K562 (cell line): Measurements from ENCODE around the gene SYN1. TPM values are rescaled to one million over a fixed set of nuclear protein-coding genes. Genes with fewer than 3 reads are reported as not detected.

ENCODE experiments used
- ATAC-seq: fragments of 200-7000 bp; cut with Tn5 transposase; 3 replicates; pipeline ENCODE4 v1.9.1; 2020; ENCODE audit warnings: moderate library complexity
- BruUV-seq: library from RNA; stranded (reverse); fragments of 400-500 nt; replicated peaks from 2 replicates; lab custom pipeline; 2021; lab: Mats Ljungman, UMichigan
- CTCF ChIA-PET: fragments of 300-600 bp; formaldehyde crosslinking; extraction: SDS; loops from one replicate; lab custom pipeline; 2021; ENCODE audit warnings: low intra/inter-chr PET ratio; lab: Yijun Ruan, JAX
- POLR2A ChIA-PET: fragments of 300-600, 350-650 bp; sonication (Branson Sonifier 250); formaldehyde crosslinking; extraction: SDS; loops from one replicate; lab custom pipeline; 2021; ENCODE audit warnings: antibody characterized with exemption, inconsistent platforms; lab: Yijun Ruan, JAX
- DNase-seq, 4 experiments: peaks; one replicate each; pipeline versions ENCODE4 v3.0.0 to v3.0.0-alpha.2; 2011 to 2018; ENCODE audit warnings: low spot score in 3 of 4, mixed read lengths in 3 of 4; ENCODE audit errors: extremely low read depth in 1 of 4
- FAIRE-seq: peaks from 2 replicates; lab custom pipeline; 2011; peaks lifted over from hg19 to GRCh38; lab: Jason Lieb, UNC
- H2AFZ ChIP-seq: 2 replicates; pipeline ENCODE4 v1.6.0; 2011; ENCODE audit warnings: low read depth, low read length, control low read depth, inconsistent platforms
- H3K27ac ChIP-seq: fragments of 200-600 bp; 3 replicates; pipeline ENCODE4 v1.8.0; 2011; ENCODE audit warnings: low read depth, mild to moderate bottlenecking, control low read depth, inconsistent platforms, low read length, moderate library complexity, mixed read lengths; ENCODE audit errors: extremely low read depth
- H3K27me3 ChIP-seq, 2 experiments: fragments of 300-600 bp in 1 of 2; 2 replicates in 1 of 2; 3 replicates in 1 of 2; pipeline versions ENCODE4 v1.6.0 to v1.8.0; 2011; ENCODE audit warnings: inconsistent platforms in 2 of 2, low read length in 2 of 2, mild to moderate bottlenecking in 1 of 2, mixed read lengths in 1 of 2, moderate library complexity in 1 of 2; ENCODE audit not compliant: control insufficient read depth in 2 of 2, insufficient read depth in 2 of 2
- H3K36me3 ChIP-seq: fragments of 300-600 bp; 3 replicates; pipeline ENCODE4 v1.8.0; 2011; ENCODE audit warnings: mild to moderate bottlenecking, low read length, inconsistent platforms; ENCODE audit not compliant: control insufficient read depth, insufficient read depth
- H3K4me1 ChIP-seq, 2 experiments: fragments of 200-600 bp in 1 of 2; replicated peaks in 1 of 2; 2 replicates in 1 of 2; 3 replicates in 1 of 2; pipeline versions ENCODE4 v1.5.1 to v1.8.0; 2011; ENCODE audit warnings: inconsistent platforms in 2 of 2, low read length in 2 of 2, mild to moderate bottlenecking in 1 of 2, mixed read lengths in 1 of 2, moderate library complexity in 1 of 2; ENCODE audit not compliant: control insufficient read depth in 2 of 2, insufficient read depth in 2 of 2
- H3K4me2 ChIP-seq: 2 replicates; pipeline ENCODE4 v1.6.1; 2011; ENCODE audit warnings: low read length, control low read depth, inconsistent platforms, mixed read lengths; ENCODE audit not compliant: insufficient read depth
- H3K4me3 ChIP-seq: fragments of 200-600 bp; sonication (generic), shearing (Covaris generic); 2 replicates; pipeline ENCODE4 v1.5.1; 2016; ENCODE audit warnings: control low read depth, inconsistent platforms
- H3K79me2 ChIP-seq: fragments of 200-600 bp; 3 replicates; pipeline ENCODE4 v1.8.0; 2011; ENCODE audit warnings: low read length, inconsistent platforms; ENCODE audit not compliant: control insufficient read depth, insufficient read depth
- H3K9ac ChIP-seq, 2 experiments: 2 replicates each; pipeline versions ENCODE4 v1.6.0 to v1.6.1; 2011; ENCODE audit warnings: low read depth in 2 of 2, low read length in 2 of 2, control low read depth in 1 of 2, inconsistent platforms in 1 of 2, mild to moderate bottlenecking in 1 of 2, mixed read lengths in 1 of 2; ENCODE audit not compliant: insufficient read depth in 1 of 2
- H3K9me1 ChIP-seq: one replicate; pipeline ENCODE4 v1.6.0; 2011; ENCODE audit warnings: inconsistent platforms, mild to moderate bottlenecking, low read length, moderate library complexity; ENCODE audit not compliant: control insufficient read depth, insufficient read depth
- H3K9me3 ChIP-seq: replicated peaks from 2 replicates; pipeline ENCODE4 v1.5.1; 2011; ENCODE audit warnings: low read depth, low read length, inconsistent platforms; ENCODE audit not compliant: control insufficient read depth, insufficient read depth
- H4K20me1 ChIP-seq: replicated peaks from 2 replicates; pipeline ENCODE4 v1.6.1; 2011; ENCODE audit warnings: low read length, inconsistent platforms, mixed read lengths; ENCODE audit not compliant: control insufficient read depth, insufficient read depth
- CBX3 ChIP-seq, 2 experiments: IDR thresholded peaks; 1 replicate in 1 of 2; 2 replicates in 1 of 2; pipeline ENCODE4 v1.6.1; 2012; ENCODE audit warnings: inconsistent platforms in 2 of 2, low read length in 2 of 2, borderline replicate concordance in 1 of 2, control low read depth in 1 of 2
- HEY1 ChIP-seq: fragments of 250-450 bp; sonication (Bioruptor Pico); IDR thresholded peaks from 2 replicates; pipeline ENCODE4 v1.5.0; 2020; ENCODE audit warnings: mild to moderate bottlenecking, moderate library complexity, borderline replicate concordance
- MCM7 ChIP-seq, 2 experiments: fragments of 450-650 bp; IDR thresholded peaks; 2 replicates each; pipeline ENCODE4 v1.6.1; 2016 to 2018
- MEIS2 ChIP-seq: fragments of 450-650 bp; IDR thresholded peaks from 2 replicates; pipeline ENCODE4 v1.6.1; 2014; ENCODE audit warnings: mild to moderate bottlenecking; ENCODE audit not compliant: partially characterized antibody
- MIER1 ChIP-seq: fragments of 450-650 bp; IDR thresholded peaks from 2 replicates; pipeline ENCODE4 v1.6.1; 2016; ENCODE audit warnings: antibody characterized with exemption, mild to moderate bottlenecking, low read depth
- MYC ChIP-seq, 2 experiments: fragments of 250-450 bp in 1 of 2; sonication (Bioruptor Pico) in 1 of 2; IDR thresholded peaks; 2 replicates each; pipeline versions ENCODE4 v1.5.1 to v1.6.1; 2012 to 2021; ENCODE audit warnings: low read depth in 2 of 2, borderline replicate concordance in 1 of 2, improper control_type of control experiment in 1 of 2, low read length in 1 of 2, mild to moderate bottlenecking in 1 of 2, moderate library complexity in 1 of 2
- RFX7 ChIP-seq: fragments of 250-450 bp; sonication (Bioruptor Pico); IDR thresholded peaks from 2 replicates; pipeline ENCODE4 v1.5.1; 2021; ENCODE audit warnings: mild to moderate bottlenecking
- SMARCA4 ChIP-seq: fragments of 450-650 bp; IDR thresholded peaks from 2 replicates; pipeline ENCODE4 v1.6.1; 2016
- TAF7 ChIP-seq: fragments of 450-650 bp; IDR thresholded peaks from 2 replicates; pipeline ENCODE4 v1.6.1; 2016; ENCODE audit warnings: missing genetic modification characterization, missing compliant biosample characterization
- ZNF354B ChIP-seq: fragments of 250-450 bp; sonication (Bioruptor Pico); IDR thresholded peaks from 2 replicates; pipeline ENCODE4 v1.4.0; 2020
- ZSCAN32 ChIP-seq: fragments of 450-650 bp; formaldehyde crosslinking; IDR thresholded peaks from 2 replicates; pipeline ENCODE4 v1.4.0; 2020; ENCODE audit warnings: mild to moderate bottlenecking, moderate library complexity
- WGBS: fragments of 100-300 bp; shearing (Covaris generic); methylation state at CpG from one replicate; pipeline ENCODE4 v1.1.6; 2016; ENCODE audit warnings: low coverage, mixed read lengths; ENCODE audit not compliant: insufficient coverage; ENCODE audit errors: missing lambda C conversion rate; 5-methylcytosine and 5-hydroxymethylcytosine counted together
- in situ Hi-C: fragments of 300-500 bp; cut with MboI; formaldehyde crosslinking; loops from 4 replicates; pipeline ENCODE4 v1.15.0; 2018; ENCODE audit warnings: inconsistent platforms, mixed read lengths
- intact Hi-C: fragments of 100-400 bp; cut with micrococcal nuclease; formaldehyde crosslinking; loops from 2 replicates; pipeline ENCODE4 v1.14.2; 2022
- polyA plus RNA-seq, 8 experiments: library from polyadenylated mRNA; depleted of rRNA in 4 of 8; stranded (reverse) in 5 of 8; unstranded in 3 of 8; fragments of >200 nt; fragmentation: Nextera tagmentation in 2 of 8; fragmentation: Illumina TruSeq in 1 of 8; extraction: Ambion mirVana in 2 of 8; extraction: Trizol in 1 of 8; gene quantifications; 2 replicates each; pipeline versions ENCODE4 v1.2.1 to v1.2.3, GENCODE V29; 2011 to 2014; ENCODE audit warnings: inconsistent platforms in 1 of 8, missing spikeins in 1 of 8
- total RNA-seq, 7 experiments: library from RNA; depleted of rRNA in 6 of 7; stranded (reverse); fragments of >200 nt in 6 of 7; fragmentation: Illumina TruSeq in 2 of 7; extraction: Trizol in 2 of 7; gene quantifications; 2 replicates each; pipeline versions ENCODE4 v1.2.1 to v1.2.3, GENCODE V29; 2011 to 2021; ENCODE audit warnings: low replicate concordance in 1 of 7
- TF ChIP-seq, protein P1 (sequence below): fragments of 250-450 bp; sonication (Bioruptor Pico); IDR thresholded peaks from 2 replicates; pipeline ENCODE4 v1.4.0; 2020; ENCODE audit warnings: mild to moderate bottlenecking, moderate library complexity, borderline replicate concordance
- TF ChIP-seq, protein P2 (sequence below): sonication (generic); formaldehyde crosslinking; IDR thresholded peaks from 2 replicates; pipeline ENCODE4 v1.8.1; 2023; ENCODE audit warnings: mild to moderate bottlenecking, missing genetic modification reagents, moderate library complexity
- TF ChIP-seq, protein P3 (sequence below): fragments of 200-800 bp; sonication (Bioruptor generic); IDR thresholded peaks from 2 replicates; pipeline ENCODE4 v1.6.1; 2016; ENCODE audit warnings: missing genetic modification characterization, missing compliant biosample characterization

SYN1 gene
- total and polyA plus RNA-seq, 9 of the 15 experiments (the other 6 are each of a cell fraction or from before 2014, with no cell fraction given): 0.01 to 0.28 (median 0.18) TPM; not detected in 2

DNA sequence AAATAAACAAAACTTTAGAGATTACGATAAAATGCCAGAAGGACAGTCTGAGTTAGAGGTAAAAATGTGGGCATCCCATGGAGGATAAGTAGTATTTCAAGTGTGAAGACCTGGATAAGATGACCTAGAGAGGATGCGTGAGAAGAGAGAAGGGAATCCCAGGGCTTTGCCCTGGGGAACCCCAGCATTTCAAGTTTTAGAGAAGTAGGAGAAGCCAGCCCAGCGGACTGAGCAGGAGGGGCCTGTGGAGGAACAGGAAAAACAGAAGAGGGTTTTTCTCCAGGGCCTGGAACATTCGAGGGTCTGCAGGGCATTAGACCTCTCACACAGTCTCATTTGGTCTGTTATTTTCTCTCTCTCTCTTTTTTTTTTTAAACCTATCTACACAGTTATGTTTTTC is 13.0 kb upstream of the SYN1 start:
- Histone ChIP-seq H4K20me1 (no peaks in the 10 kb centered on the region; the same call in 1 of the 2 replicates), H3K4me3 (no peak overlapping the region), H3K36me3 (peaks cover 27% of the 10 kb centered on the region; the same call in 1 of the 3 replicates), H3K4me2 (no peak overlapping the region), H3K79me2 (no peaks in the 10 kb centered on the region), H2AFZ (no peak overlapping the region), H3K9me3 (no peaks in the 10 kb centered on the region), H3K4me1 (peaks cover 11% of the 10 kb centered on the region in 2 experiments), H3K27me3 (no peaks in the 10 kb centered on the region), H3K27ac (no peak overlapping the region), H3K9ac (no peak overlapping the region), H3K9me1 (no peaks in the 10 kb centered on the region)
- in situ Hi-C loops: no loop called here
- ChIA-PET CTCF (no interaction called here), POLR2A (no interaction called here)
- DNase-seq (no peak), ATAC-seq (no peak), FAIRE-seq (no peak)
- TF ChIP-seq SMARCA4: no peak
- TF ChIP-seq ZNF354B (CRISPR knock-in tag): no peak
- TF ChIP-seq, protein P1, sequence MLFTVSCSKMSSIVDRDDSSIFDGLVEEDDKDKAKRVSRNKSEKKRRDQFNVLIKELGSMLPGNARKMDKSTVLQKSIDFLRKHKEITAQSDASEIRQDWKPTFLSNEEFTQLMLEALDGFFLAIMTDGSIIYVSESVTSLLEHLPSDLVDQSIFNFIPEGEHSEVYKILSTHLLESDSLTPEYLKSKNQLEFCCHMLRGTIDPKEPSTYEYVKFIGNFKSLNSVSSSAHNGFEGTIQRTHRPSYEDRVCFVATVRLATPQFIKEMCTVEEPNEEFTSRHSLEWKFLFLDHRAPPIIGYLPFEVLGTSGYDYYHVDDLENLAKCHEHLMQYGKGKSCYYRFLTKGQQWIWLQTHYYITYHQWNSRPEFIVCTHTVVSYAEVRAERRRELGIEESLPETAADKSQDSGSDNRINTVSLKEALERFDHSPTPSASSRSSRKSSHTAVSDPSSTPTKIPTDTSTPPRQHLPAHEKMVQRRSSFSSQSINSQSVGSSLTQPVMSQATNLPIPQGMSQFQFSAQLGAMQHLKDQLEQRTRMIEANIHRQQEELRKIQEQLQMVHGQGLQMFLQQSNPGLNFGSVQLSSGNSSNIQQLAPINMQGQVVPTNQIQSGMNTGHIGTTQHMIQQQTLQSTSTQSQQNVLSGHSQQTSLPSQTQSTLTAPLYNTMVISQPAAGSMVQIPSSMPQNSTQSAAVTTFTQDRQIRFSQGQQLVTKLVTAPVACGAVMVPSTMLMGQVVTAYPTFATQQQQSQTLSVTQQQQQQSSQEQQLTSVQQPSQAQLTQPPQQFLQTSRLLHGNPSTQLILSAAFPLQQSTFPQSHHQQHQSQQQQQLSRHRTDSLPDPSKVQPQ (CRISPR knock-in tag): no peak
- TF ChIP-seq TAF7 (tag): no peak
- TF ChIP-seq MIER1: no peak
- no peak for TF ChIP-seq ZSCAN32 (CRISPR knock-in tag)
- TF ChIP-seq HEY1: no peak
- TF ChIP-seq CBX3 (IDR thresholded peaks at IDR 0.05; ENCODE audit: borderline replicate concordance in 1 of 2, low read length in 2 of 2): no peak
- no peak for TF ChIP-seq MCM7 (IDR thresholded peaks at IDR 0.05)
- TF ChIP-seq RFX7 (CRISPR knock-in tag): no peak
- TF ChIP-seq MEIS2: no peak
- no peak for TF ChIP-seq MYC (IDR thresholded peaks at IDR 0.05; ENCODE audit: low read depth, low read length)
- no peak for TF ChIP-seq MYC (CRISPR knock-in tag; IDR thresholded peaks at IDR 0.05; ENCODE audit: borderline replicate concordance, low read depth)
- TF ChIP-seq, protein P2, sequence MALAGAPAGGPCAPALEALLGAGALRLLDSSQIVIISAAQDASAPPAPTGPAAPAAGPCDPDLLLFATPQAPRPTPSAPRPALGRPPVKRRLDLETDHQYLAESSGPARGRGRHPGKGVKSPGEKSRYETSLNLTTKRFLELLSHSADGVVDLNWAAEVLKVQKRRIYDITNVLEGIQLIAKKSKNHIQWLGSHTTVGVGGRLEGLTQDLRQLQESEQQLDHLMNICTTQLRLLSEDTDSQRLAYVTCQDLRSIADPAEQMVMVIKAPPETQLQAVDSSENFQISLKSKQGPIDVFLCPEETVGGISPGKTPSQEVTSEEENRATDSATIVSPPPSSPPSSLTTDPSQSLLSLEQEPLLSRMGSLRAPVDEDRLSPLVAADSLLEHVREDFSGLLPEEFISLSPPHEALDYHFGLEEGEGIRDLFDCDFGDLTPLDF (CRISPR knock-in tag): no peak
- TF ChIP-seq, protein P3, sequence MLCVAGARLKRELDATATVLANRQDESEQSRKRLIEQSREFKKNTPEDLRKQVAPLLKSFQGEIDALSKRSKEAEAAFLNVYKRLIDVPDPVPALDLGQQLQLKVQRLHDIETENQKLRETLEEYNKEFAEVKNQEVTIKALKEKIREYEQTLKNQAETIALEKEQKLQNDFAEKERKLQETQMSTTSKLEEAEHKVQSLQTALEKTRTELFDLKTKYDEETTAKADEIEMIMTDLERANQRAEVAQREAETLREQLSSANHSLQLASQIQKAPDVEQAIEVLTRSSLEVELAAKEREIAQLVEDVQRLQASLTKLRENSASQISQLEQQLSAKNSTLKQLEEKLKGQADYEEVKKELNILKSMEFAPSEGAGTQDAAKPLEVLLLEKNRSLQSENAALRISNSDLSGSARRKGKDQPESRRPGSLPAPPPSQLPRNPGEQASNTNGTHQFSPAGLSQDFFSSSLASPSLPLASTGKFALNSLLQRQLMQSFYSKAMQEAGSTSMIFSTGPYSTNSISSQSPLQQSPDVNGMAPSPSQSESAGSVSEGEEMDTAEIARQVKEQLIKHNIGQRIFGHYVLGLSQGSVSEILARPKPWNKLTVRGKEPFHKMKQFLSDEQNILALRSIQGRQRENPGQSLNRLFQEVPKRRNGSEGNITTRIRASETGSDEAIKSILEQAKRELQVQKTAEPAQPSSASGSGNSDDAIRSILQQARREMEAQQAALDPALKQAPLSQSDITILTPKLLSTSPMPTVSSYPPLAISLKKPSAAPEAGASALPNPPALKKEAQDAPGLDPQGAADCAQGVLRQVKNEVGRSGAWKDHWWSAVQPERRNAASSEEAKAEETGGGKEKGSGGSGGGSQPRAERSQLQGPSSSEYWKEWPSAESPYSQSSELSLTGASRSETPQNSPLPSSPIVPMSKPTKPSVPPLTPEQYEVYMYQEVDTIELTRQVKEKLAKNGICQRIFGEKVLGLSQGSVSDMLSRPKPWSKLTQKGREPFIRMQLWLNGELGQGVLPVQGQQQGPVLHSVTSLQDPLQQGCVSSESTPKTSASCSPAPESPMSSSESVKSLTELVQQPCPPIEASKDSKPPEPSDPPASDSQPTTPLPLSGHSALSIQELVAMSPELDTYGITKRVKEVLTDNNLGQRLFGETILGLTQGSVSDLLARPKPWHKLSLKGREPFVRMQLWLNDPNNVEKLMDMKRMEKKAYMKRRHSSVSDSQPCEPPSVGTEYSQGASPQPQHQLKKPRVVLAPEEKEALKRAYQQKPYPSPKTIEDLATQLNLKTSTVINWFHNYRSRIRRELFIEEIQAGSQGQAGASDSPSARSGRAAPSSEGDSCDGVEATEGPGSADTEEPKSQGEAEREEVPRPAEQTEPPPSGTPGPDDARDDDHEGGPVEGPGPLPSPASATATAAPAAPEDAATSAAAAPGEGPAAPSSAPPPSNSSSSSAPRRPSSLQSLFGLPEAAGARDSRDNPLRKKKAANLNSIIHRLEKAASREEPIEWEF (CRISPR knock-in tag): no peak
- BruUV-seq: no TSS peak
- 89% methylated on average over 3 of the region's 4 CpGs for WGBS
- intact Hi-C loops: no loop called here
